ENCODE data around the gene GATB.

DNA sequence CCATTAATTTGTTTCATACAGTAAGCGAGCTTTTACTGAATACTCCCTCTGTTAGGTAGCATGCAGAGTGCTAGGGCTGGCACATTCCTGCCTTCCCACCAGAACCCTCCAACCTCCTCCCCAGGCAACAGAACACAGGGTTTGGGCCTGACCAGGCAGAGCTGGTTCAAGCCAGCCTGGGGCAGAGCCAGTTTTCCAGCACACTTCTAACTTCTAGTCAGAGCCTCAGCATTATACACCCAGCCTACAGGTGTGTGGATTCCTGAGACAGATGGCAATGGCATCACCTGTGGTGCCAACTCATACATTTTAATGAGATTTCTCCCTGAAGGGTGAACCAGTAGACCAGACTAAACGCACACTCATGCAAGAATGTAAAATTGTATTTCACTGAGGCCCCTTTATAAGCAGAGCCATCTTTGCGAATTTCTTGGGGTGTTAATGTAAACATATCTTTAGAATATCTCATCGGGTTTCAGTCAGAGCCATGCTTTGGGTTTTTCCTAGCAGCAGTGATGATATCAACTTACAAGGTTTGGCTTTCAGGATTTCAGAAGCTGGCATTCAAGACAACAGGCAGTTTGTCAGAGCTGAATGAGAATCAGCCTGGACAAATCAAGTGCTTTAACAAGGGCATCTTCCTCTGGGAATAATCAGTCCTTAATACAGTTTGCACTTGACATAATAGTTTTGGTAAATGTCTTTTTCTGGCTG is 92.0 kb downstream of the GATB start:
- TF ChIP-seq, protein P1, sequence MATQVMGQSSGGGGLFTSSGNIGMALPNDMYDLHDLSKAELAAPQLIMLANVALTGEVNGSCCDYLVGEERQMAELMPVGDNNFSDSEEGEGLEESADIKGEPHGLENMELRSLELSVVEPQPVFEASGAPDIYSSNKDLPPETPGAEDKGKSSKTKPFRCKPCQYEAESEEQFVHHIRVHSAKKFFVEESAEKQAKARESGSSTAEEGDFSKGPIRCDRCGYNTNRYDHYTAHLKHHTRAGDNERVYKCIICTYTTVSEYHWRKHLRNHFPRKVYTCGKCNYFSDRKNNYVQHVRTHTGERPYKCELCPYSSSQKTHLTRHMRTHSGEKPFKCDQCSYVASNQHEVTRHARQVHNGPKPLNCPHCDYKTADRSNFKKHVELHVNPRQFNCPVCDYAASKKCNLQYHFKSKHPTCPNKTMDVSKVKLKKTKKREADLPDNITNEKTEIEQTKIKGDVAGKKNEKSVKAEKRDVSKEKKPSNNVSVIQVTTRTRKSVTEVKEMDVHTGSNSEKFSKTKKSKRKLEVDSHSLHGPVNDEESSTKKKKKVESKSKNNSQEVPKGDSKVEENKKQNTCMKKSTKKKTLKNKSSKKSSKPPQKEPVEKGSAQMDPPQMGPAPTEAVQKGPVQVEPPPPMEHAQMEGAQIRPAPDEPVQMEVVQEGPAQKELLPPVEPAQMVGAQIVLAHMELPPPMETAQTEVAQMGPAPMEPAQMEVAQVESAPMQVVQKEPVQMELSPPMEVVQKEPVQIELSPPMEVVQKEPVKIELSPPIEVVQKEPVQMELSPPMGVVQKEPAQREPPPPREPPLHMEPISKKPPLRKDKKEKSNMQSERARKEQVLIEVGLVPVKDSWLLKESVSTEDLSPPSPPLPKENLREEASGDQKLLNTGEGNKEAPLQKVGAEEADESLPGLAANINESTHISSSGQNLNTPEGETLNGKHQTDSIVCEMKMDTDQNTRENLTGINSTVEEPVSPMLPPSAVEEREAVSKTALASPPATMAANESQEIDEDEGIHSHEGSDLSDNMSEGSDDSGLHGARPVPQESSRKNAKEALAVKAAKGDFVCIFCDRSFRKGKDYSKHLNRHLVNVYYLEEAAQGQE (IDR thresholded peaks at IDR 0.05; ENCODE audit: low read depth, low read length): no peak
- TF ChIP-seq SREBF1 (IDR thresholded peaks at IDR 0.05; ENCODE audit: low read length) (no peak), RAD21 (IDR thresholded peaks at IDR 0.05; ENCODE audit: insufficient read depth, low read depth, low read length) (no peak), POLR2A (IDR thresholded peaks at IDR 0.05; ENCODE audit: low read depth, low read length) (no peak)

Measured in GM12878 (cell line).